Gastroesophageal sphincter (tissue), 4 donors: ENCODE results near the gene HDLBP. TPM values are rescaled to one million over a fixed set of nuclear protein-coding genes. Genes with fewer than 3 reads are reported as not detected.

Experiments used
- ATAC-seq: fragments of 150-250 bp; one replicate; pipeline ENCODE4 v1.9.1; 2016; ENCODE audit warnings: mild to moderate bottlenecking, moderate library complexity
- H3K27ac ChIP-seq, 4 donors: fragments of 200-600 bp; sonication (generic) in 3 of 4; 1 replicate in 3 of 4; 2 replicates in 1 of 4; pipeline ENCODE4 v1.5.1; 2016 to 2019
- H3K27me3 ChIP-seq: fragments of 200-600 bp; sonication (generic); one replicate; pipeline ENCODE4 v1.5.1; 2019
- H3K36me3 ChIP-seq, 2 donors: fragments of 200-600 bp; sonication (generic); one replicate each; pipeline ENCODE4 v1.5.1; 2019; ENCODE audit warnings: control low read depth in 1 of 2
- H3K4me1 ChIP-seq, 3 donors: fragments of 200-600 bp; sonication (generic); 1 replicate in 2 of 3; 2 replicates in 1 of 3; pipeline ENCODE4 v1.5.1; 2016 to 2019; ENCODE audit warnings: control low read depth in 2 of 3
- H3K4me3 ChIP-seq, 2 donors: fragments of 200-600 bp; sonication (generic); one replicate each; pipeline ENCODE4 v1.5.1; 2019; ENCODE audit warnings: mild to moderate bottlenecking in 1 of 2, moderate library complexity in 1 of 2
- H3K9me3 ChIP-seq, 3 donors: fragments of 200-600 bp; sonication (generic); one replicate each; pipeline ENCODE4 v1.5.1; 2017 to 2019; ENCODE audit warnings: control low read depth in 2 of 3
- EP300 ChIP-seq: sonication (generic); formaldehyde crosslinking; IDR thresholded peaks from one replicate; pipeline ENCODE4 v1.6.1; 2017; ENCODE audit warnings: antibody characterized with exemption, mild to moderate bottlenecking
- POLR2A ChIP-seq, 2 donors: fragments of 450-650 bp; IDR thresholded peaks; one replicate each; pipeline ENCODE4 v1.6.1; 2017; ENCODE audit warnings: antibody characterized with exemption in 2 of 2, mild to moderate bottlenecking in 2 of 2, moderate library complexity in 1 of 2
- POLR2AphosphoS5 ChIP-seq: sonication (generic); formaldehyde crosslinking; IDR thresholded peaks from one replicate; pipeline ENCODE4 v1.6.1; 2017; ENCODE audit warnings: antibody characterized with exemption
- WGBS, 2 donors: methylation state at CpG; one replicate each; pipeline ENCODE4 v1.1.5; 2018; ENCODE audit warnings: low coverage in 1 of 2; 5-methylcytosine and 5-hydroxymethylcytosine counted together
- total RNA-seq, 4 donors: library from RNA; depleted of rRNA; stranded (reverse); fragments of >200 nt; gene quantifications; one replicate each; pipeline ENCODE4 v1.1.0, GENCODE V29; 2016
- TF ChIP-seq, protein P1 (sequence below), 4 experiments: fragments of 200-600 bp in 2 of 4; fragments of 450-650 bp in 2 of 4; sonication (generic) in 1 of 4; IDR thresholded peaks; one replicate each; pipeline ENCODE4 v1.5.1; 2017 to 2019; ENCODE audit warnings: antibody characterized with exemption in 4 of 4, mild to moderate bottlenecking in 2 of 4, moderate library complexity in 2 of 4

HDLBP gene
- total RNA-seq, 4 donors from 2014 or later, result 279 to 367 (median 295) TPM

DNA sequence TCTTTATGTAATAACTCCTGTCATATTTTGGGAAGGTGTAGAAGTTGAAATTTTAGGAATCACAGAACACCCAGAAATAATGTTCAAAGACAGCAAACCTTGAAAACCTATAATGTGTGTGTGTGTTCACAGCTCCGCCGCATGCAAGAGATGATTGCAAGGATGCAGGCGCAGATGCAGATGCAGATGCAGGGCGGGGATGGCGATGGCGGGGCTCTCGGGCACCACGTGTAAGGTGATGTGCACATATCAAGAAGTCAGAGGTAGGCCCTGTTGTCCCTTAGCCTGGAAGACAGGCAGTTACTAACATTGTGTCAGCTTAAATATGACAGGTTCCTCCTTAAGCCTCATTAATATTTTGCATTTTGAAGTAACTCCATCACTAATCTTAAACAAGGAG lies 34.5 kb upstream of the HDLBP start:
- Histone ChIP-seq H3K36me3 (peaks cover 0 to 98% of the 10 kb centered on the region in 2 donors), H3K4me3 (no peak overlapping the region), H3K9me3 (no peaks in the 10 kb centered on the region), H3K4me1 (peaks cover 0 to 4% (median 0%) of the 10 kb centered on the region in 3 donors), H3K27me3 (no peaks in the 10 kb centered on the region), H3K27ac (no peak overlapping the region)
- no peak for ATAC-seq
- 89 to 92% methylated on average over 8 of the region's 8 CpGs for WGBS, 2 donors
- TF ChIP-seq, protein P1, sequence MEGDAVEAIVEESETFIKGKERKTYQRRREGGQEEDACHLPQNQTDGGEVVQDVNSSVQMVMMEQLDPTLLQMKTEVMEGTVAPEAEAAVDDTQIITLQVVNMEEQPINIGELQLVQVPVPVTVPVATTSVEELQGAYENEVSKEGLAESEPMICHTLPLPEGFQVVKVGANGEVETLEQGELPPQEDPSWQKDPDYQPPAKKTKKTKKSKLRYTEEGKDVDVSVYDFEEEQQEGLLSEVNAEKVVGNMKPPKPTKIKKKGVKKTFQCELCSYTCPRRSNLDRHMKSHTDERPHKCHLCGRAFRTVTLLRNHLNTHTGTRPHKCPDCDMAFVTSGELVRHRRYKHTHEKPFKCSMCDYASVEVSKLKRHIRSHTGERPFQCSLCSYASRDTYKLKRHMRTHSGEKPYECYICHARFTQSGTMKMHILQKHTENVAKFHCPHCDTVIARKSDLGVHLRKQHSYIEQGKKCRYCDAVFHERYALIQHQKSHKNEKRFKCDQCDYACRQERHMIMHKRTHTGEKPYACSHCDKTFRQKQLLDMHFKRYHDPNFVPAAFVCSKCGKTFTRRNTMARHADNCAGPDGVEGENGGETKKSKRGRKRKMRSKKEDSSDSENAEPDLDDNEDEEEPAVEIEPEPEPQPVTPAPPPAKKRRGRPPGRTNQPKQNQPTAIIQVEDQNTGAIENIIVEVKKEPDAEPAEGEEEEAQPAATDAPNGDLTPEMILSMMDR (IDR thresholded peaks at IDR 0.05), result no peak
- TF ChIP-seq EP300 (no peak), POLR2A (IDR thresholded peaks at IDR 0.05) (no peak), POLR2AphosphoS5 (no peak)

DNA sequence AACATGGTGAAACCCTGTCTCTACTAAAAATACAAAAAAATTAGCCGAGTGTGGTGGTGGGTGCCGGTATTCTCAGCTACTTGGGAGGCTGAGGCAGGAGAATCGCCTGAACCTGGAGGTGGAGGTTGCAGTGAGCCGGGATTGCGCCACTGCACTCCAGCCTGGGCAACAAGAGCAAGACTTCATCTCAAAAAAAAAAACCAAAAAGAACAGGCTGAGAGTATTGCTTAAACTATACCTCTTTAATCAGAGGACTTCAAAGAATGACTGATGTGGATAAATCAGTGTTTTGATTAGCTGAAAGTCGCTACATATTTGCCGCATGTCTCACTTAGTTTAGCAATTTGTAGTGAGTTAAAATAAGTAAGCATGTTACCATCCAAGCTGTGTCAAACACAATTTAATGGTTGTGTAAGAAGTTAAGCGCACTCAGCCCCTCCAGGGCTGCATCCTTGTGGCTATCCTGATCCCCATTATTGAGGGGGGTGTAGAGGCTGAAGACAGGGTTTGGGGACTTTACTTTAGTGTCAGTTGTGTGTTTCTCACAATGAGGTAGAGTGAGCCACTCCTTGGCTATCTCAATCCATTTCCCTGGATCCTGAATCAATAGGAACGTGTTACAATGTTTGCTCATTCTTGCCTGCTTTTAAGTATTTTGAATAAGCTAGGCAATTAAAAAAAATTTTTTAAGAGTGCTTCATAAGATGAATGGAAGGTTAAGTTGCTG lies 29.6 kb upstream of the HDLBP start:
- no peaks in the 10 kb centered on the region for H3K27me3 ChIP-seq
- ATAC-seq, result no peak
- peaks cover 4 to 17% (median 7%) of the 10 kb centered on the region in 3 donors for H3K4me1 ChIP-seq
- no peaks in the 10 kb centered on the region for H3K9me3 ChIP-seq
- H3K4me3 ChIP-seq, result no peak overlapping the region
- 80 to 87% methylated on average over 4 to 7 of the region's 9 CpGs for WGBS, 2 donors
- H3K36me3 ChIP-seq, result peaks cover 0 to 95% of the 10 kb centered on the region in 2 donors
- TF ChIP-seq, protein P1 (IDR thresholded peaks at IDR 0.05), result no peak
- no peak for TF ChIP-seq POLR2AphosphoS5
- no peak for TF ChIP-seq POLR2A (IDR thresholded peaks at IDR 0.05)
- no peak for TF ChIP-seq EP300
- H3K27ac ChIP-seq, result no peak overlapping the region

DNA sequence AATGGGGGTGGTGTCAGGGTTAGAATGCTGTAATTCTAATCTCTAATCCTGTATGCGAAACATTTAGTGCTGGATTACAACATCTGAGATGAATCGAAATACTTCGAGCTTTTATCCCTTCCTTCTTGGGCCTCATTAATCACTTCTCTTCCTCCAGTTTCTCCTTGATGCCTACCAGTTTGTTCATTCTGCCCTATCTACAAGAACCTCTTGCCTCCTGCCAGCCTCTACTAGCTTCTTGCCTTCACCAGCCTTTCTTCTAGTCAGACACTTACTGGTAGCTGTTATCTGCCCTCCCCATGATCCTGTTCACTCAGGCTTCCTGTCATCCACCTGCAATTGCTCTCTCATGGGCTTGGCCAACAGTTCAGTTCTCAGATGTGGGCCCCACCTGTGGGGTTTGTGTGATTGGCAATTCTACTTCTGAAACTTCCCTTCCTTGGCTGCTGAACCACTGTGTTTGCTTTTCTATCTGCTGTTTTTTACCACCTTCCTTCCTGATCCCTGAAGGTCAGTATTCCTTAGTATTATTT lies 25.2 kb upstream of the HDLBP start:
- no peak overlapping the region for H3K4me3 ChIP-seq
- no peaks in the 10 kb centered on the region for H3K27me3 ChIP-seq
- no peaks in the 10 kb centered on the region for H3K9me3 ChIP-seq
- peak overlapping the region; percentile 72 to 73 (median 72) for H3K27ac ChIP-seq
- peaks cover 2 to 78% of the 10 kb centered on the region in 2 donors for H3K36me3 ChIP-seq
- 24 to 28% methylated on average over 2 to 3 of the region's 3 CpGs for WGBS, 2 donors
- peaks cover 4 to 28% (median 7%) of the 10 kb centered on the region in 3 donors for H3K4me1 ChIP-seq
- ATAC-seq, result no peak
- no peak for TF ChIP-seq EP300
- TF ChIP-seq POLR2A (IDR thresholded peaks at IDR 0.05), result no peak
- TF ChIP-seq POLR2AphosphoS5, result peak; percentile 1

DNA sequence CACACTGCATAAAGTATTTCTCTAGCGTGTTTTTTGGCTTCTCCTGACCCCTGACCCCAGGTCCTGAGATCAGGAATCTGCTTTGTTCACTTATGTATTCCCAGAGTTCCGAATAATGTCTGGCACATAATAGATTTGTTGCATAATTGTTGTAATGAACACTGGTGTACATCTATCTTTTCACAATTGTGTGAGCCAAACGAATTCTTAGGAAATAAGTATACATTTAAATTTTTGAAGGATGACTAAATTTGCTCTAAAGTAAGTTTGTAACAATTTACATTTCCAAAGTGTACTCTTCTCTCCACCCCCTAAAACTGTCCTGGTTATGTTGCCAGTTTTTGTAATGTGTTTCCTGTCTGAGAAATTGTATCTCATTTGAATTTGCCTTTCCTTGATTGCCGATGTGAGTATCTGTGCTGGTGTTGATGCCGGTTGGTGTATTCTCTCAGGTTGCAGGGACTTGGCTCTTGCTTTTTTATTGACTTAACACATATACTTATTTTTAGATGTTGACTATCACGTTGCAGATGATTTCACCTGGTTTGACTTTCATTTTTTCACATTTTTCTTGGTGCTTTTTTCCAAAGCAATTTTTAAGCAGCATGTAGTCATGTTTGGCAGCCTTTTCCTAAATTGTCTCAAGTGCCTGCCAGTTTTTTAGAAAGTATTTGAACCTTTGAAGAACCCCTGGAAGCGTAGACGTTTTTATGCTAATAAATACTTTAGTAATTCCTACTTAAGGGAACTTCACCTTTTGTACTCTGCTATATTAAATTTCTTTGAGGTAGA lies 24.6 kb upstream of the HDLBP start:
- TF ChIP-seq POLR2AphosphoS5 (peak; percentile 11), POLR2A (IDR thresholded peaks at IDR 0.05) (no peak)
- peak overlapping the region in 3 of 4 donors; percentile 72 for H3K27ac ChIP-seq
- ATAC-seq, result peak; percentile 41
- WGBS, 2 donors, result 19 to 27% methylated on average over 6 to 8 of the region's 8 CpGs
- peaks cover 2 to 78% of the 10 kb centered on the region in 2 donors for H3K36me3 ChIP-seq
- peaks cover 4 to 28% (median 7%) of the 10 kb centered on the region in 3 donors for H3K4me1 ChIP-seq
- no peaks in the 10 kb centered on the region for H3K9me3 ChIP-seq
- no peaks in the 10 kb centered on the region for H3K27me3 ChIP-seq
- H3K4me3 ChIP-seq, result no peak overlapping the region

DNA sequence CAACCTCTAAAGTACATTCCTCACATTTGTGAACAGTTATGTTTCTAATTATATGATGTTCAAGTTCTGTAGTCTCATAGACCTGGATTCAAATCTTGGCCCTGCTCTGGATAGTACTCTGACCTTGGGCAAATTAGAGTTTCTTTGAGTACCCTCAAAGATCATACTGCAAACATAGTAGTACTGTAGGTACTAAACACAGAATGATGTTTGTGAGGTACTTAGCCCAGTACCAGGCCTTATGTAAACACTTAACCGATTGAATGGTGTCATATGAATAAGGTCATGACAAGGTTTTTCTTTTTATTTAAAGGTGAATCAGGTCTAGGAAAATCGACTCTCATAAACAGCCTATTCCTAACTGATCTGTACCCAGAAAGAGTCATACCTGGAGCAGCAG lies 19.3 kb upstream of the HDLBP start:
- no peak for ATAC-seq
- WGBS, 2 donors, result 63 to 75% methylated on average over 2 of the region's 2 CpGs
- no peaks in the 10 kb centered on the region for H3K27me3 ChIP-seq
- H3K36me3 ChIP-seq, result peaks cover 2 to 55% of the 10 kb centered on the region in 2 donors
- H3K9me3 ChIP-seq, result no peaks in the 10 kb centered on the region
- H3K4me3 ChIP-seq, result no peak overlapping the region
- H3K27ac ChIP-seq, result no peak overlapping the region
- TF ChIP-seq POLR2AphosphoS5 (no peak), POLR2A (IDR thresholded peaks at IDR 0.05) (no peak), EP300 (no peak)
- TF ChIP-seq, protein P1 (IDR thresholded peaks at IDR 0.05), result no peak
- peaks cover 0 to 9% (median 0%) of the 10 kb centered on the region in 3 donors for H3K4me1 ChIP-seq
